Heart left ventricle (tissue), 13 donors: ENCODE results near the gene SHISA9.

Source experiments
- CTCF ChIP-seq, 12 donors: fragments of 200-600 bp; sonication (generic) in 4 of 12; IDR thresholded peaks; one replicate each; pipeline versions ENCODE4 v1.5.0 to v1.8.0; 2018 to 2022; ENCODE audit warnings: antibody characterized with exemption in 12 of 12, mild to moderate bottlenecking in 5 of 12
- POLR2A ChIP-seq, 2 donors: fragments of 450-650 bp; IDR thresholded peaks; one replicate each; pipeline ENCODE4 v1.6.1; 2017; ENCODE audit warnings: antibody characterized with exemption in 2 of 2, mild to moderate bottlenecking in 2 of 2, moderate library complexity in 2 of 2
- donor health status: ischemic (EF 13 %, LVEDD 7.1; RV severe dilation, severe dysfunction).
- donor health status: DM: no; HTN: yes; CAD: no.
- donor health status: DM: no; HTN: no; CAD: no.
- donor health status: ischemic (EF 25% LVEDD 6.9; RV normal size, moderate dysfunction).
- donor health status: ischemic (EF 25% LVEDD 5.7; RV mildly dilated, moderate dysfunction).
- donor health status: ischemic (EF 35%, LVEDD 5.7; RV mildly dilated, moderate dysfunction).
- donor health status: nonischemic (EF 11% LVEDD 7.7; RV severe dilation, severe dysfunction).
- donor health status: DM: yes; HTN: yes; CAD: no.
- donor health status: PGD.
- donor health status: ischemic (EF 29% LVEDD 5.4; RV normal size, mild dysfunction).
- donor health status: nonischemic (EF 23%, LVEDD 6.1; RV moderate dilation, normal function).

GRCh38 chr16:13055480-13055879 is 154.1 kb downstream of the SHISA9 start:
- TF ChIP-seq CTCF (IDR thresholded peaks at IDR 0.05): no peak
- no peak for TF ChIP-seq POLR2A (IDR thresholded peaks at IDR 0.05)
